HG02970 (cell line): ENCODE measurements around the gene TANGO6.
"Not testable (repeated sequence)": the region's sequence is repeated elsewhere in the genome, so short reads cannot be mapped to it uniquely, and the experiment has no call there.

Experiments used
- ATAC-seq: cut with Tn5 transposase; IDR thresholded peaks from one replicate; pipeline ENCODE4 v1.9.1; 2021; ENCODE audit warnings: mild to moderate bottlenecking, moderate library complexity, moderate number of reproducible peaks; ENCODE audit not compliant: unreplicated experiment, low FRiP score

The TANGO6 gene

DNA sequence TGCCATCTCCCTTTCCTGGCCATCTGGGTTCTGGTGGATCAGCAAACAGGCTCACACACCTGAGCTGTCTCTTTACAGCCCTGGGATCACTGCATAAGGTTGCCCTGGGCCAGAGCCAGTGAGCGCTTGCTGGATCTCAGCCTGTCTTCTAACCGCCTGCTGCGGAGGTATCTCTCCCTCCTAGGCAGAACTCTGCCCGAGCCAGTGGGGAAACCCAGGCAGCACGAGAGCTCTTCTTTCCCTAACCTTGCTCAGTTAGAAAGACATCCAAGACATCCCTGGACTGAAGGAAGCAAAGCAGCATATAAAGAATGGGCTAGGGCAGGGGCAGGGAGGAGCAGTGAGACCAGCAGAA, 268.5 kb downstream of the TANGO6 start:
- ATAC-seq, result no peak

DNA sequence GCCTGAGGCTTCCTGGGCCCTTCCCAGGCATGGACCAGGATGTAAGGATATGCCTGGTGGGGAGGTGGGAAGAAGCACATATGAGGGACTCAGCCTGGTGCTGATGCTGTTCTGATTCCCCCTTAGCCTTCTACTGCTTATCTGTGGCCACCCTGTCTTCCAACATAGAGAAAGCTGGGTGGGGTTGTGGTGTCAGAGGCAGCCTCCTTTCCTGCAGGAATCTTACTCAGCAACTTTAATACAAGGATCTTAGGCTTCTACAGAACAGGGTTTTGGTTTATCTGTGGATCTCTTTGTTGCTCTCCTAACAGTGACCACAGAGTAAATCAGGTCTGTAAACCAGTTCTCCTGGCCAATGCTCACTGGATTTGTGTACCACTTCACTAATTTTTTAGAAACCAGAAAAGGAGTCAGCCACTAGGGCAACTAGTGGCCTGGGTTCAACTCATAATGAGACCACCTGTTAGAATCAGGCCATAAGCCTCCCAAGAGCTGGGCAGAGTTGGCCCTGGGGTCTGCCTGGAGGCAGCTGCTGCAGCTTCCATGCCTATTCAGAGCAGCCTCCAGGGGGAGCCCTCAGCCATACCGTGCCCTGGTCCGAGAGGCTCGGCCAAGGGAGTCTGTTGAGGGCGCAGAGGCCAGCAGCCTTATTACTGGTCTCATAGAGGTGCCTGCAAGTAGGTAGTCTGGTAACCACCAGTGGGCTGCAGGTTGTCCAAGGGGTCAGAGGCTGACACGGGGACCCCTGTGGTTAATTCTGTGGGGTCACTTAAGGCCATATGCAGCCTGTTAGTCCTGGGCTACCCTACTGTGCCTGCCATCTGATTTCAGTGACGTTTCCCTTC, 269.2 kb downstream of the TANGO6 start:
- ATAC-seq, result no peak

DNA sequence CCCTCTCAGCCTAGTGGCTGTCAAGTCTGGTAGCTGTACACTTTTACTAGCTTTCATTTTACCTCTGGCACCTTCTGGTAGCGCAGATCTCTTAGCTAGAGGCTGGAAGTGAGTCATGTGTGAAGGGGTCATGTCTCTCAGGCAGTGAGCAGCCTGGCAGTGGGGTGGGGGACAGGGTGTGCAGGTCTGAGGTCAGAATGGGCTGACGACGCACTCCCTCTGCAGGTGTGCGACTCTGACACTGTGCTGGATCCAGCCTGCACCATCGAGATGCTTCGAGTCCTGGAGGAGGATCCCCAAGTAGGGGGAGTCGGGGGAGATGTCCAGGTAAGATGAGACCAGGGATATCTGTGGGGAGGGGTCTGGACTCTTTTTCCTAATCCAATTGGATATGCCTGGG, 269.9 kb downstream of the TANGO6 start:
- ATAC-seq, result no peak

DNA sequence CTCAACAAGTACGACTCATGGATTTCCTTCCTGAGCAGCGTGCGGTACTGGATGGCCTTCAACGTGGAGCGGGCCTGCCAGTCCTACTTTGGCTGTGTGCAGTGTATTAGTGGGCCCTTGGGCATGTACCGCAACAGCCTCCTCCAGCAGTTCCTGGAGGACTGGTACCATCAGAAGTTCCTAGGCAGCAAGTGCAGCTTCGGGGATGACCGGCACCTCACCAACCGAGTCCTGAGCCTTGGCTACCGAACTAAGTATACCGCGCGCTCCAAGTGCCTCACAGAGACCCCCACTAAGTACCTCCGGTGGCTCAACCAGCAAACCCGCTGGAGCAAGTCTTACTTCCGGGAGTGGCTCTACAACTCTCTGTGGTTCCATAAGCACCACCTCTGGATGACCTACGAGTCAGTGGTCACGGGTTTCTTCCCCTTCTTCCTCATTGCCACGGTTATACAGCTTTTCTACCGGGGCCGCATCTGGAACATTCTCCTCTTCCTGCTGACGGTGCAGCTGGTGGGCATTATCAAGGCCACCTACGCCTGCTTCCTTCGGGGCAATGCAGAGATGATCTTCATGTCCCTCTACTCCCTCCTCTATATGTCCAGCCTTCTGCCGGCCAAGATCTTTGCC, 271.1 kb downstream of the TANGO6 start:
- ATAC-seq, result no peak

DNA sequence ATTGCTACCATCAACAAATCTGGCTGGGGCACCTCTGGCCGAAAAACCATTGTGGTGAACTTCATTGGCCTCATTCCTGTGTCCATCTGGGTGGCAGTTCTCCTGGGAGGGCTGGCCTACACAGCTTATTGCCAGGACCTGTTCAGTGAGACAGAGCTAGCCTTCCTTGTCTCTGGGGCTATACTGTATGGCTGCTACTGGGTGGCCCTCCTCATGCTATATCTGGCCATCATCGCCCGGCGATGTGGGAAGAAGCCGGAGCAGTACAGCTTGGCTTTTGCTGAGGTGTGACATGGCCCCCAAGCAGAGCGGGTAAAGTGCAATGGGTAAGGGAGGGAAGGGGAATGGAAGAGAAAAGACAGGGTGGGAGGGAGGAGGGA, 271.6 kb downstream of the TANGO6 start:
- no peak for ATAC-seq

DNA sequence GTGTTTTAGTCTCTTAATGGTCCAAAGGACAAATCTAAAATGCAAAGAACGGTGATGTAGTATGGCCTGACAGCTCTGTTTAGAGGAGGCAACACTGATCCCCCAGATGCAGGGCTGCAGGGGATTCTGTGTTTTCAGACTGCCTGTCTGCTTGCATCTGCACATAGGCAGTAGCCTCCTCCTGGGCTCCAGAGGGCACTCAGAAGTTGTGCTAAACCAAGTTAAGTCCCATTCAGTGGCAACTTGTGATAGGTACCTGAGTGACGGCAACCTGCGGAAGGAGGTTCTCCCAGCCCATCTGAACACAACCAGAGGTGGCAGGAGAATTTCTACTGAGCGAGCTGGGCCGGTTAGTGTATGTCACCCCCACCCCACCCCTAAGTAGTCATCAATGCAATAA, 272.0 kb downstream of the TANGO6 start:
- ATAC-seq, result no peak

DNA sequence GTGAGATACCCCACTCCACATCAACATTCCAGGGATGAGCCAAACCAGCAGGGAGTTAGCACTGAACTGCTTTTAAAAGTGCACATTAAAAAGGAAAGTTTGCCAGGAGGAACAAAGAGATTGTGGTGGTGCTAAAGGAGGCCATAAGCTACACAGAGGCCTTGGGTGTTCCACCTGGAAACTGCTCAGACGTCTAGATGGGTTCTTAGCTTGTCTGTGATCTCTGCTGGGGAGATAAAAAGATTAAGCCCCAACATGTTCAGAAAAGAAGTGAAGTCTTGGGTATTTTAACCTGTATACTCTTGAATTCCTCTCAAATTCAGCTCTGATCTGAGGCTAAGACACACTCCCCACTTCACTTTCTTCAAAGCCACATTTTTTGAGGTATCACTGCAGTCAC, 272.5 kb downstream of the TANGO6 start:
- no peak for ATAC-seq

DNA sequence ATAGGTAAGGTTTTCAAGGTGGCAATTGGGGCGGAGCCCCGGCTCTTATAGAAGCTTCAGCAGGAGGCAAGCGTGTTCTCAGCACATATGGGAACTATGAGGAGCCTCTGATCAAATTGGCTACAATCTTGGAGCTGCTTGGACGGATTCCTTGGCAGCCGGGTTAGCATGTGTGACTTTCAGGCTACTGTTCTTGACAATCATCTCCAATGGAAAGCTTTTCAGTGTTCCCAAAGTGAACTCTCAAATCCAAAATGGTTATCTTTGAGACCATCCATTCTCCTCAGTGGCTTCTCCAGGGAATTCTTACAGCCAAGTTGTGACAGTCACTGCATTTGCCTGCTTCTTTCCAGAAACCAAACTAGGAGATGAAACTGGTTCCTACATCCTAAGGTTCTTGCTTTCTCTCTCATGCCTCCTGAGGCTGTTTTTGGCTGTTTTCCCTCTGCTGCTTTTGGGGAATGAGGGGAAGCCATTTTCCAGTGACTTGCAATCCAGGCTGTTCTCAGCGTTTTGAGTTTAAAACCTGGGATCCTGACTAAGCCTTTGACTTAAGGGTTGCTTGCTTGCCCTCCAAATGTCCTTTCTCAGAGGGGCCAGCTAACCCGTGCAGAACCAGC, 273.0 kb downstream of the TANGO6 start:
- ATAC-seq, result no peak

DNA sequence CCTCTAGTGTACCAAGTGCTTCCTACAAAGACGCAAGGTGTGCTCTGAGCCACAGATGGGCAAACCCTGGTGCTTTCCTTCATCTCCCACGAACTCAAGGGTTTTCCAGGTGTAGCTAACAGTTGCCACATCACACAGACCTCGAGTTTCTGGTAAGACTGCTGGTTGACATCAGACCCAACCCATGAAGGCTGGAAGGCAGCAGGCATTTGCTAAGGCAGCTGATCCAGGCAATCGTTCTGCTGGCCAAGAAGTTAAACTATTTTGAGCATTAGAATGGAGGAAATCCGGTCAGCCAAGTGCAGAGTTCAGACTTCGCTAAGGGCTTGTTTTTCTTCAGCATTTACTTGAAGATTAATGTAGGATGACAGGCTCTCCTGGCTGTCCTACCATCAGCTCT, 273.6 kb downstream of the TANGO6 start:
- ATAC-seq, result no peak

DNA sequence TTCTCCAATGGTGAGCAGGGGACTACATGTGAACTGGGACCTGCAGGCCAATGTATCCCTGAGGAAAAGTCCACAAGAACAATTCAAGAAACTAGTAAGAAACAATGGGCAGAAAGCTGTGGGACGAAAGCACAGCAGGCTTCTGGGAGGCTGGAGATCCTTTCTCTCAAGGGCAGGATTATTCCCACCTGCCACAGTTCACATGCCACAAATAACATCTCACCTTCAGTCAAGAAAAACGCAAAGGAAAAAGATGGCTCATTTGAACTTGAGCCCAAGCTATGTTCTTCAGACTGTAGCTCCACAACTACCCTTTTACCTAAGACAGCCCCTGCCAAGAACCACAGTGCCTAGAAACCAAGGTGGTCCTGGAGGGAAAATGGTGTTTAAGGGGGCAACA, 275.1 kb downstream of the TANGO6 start:
- no peak for ATAC-seq

DNA sequence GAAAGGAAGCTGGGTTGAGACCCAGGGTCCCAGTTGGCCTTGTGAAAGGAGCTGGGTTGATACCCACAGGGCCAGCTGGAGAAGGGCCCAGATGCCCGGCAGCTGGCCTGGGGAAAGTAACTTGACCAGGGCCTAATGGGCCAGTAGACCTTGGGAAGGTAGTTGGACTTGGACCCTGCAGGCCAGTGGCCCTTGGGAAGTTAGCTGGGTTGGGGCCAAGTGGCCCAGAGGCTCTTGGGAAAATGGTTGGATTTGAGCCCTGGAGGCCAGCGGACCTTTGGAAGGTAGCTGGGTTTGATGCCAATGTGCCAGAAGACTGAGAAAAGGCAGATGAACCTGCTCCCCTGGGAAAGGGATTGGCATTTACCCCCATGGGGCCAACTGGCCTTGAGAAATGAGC, 275.7 kb downstream of the TANGO6 start:
- no peak for ATAC-seq

DNA sequence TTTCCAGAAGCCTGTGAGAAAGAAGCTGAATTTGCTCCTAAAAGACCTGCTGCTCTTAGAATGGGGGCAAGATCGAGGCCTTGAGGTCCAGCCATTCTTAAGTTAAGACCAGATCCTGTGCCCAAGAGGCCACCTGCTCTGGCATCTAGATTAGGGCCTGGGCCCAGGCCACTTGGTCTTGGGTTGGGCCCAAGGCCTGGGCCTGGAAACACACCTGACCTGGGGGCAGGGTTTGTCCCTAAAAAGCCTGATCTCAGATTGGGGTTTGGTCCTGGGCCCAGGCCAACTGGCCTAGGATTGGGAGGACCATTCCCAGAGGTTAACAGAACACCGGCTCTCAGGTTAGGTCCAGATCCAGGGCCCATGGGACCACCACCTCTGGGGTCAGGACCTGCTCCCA, 276.2 kb downstream of the TANGO6 start:
- no peak for ATAC-seq

DNA sequence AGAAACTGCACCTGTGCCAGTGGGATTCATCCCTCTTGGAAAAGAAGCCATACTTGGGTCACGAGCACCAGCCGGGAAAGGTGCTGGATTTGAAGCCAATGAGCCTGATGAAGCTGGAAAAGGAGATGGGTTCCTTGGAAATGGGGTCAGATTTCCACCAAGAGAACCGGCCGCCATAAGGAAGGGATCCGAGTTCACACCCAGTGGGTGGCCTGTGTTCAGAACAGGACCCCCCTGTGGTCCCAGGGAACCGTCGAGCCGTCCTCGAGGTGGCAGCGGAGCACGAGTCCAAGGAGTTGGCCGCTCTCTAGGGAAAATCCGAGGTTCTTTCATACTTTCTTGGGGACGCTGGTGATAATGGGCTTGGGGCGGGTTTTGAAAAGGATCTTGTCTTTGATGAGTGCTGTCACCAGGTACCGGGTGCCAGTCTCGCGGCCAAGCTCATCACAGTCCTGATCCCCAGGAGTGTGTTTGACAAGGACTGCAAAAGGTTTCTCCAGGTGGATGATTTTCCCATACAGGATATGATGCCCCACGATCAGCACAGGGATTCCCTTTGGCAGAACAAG, 276.8 kb downstream of the TANGO6 start:
- no peak for ATAC-seq

DNA sequence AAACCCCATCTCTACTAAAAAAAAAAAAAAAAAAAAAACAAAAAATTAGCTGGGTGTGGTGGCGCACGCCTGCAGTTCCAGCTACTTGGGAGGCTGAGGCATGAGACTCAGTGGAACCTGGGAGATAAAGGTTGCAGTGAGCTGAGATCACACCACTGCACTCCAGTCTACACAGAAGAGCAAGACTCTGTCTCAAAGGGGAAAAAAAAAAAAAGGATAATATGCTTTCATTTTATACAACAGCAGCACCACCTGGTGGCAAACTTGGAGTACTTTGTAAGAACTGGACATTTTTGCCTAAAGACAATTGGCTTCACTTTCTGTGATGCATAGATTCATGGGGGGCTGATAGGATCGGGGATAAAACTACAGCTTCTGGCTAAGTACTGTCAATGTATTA, 280.6 kb downstream of the TANGO6 start:
- ATAC-seq, result no peak

DNA sequence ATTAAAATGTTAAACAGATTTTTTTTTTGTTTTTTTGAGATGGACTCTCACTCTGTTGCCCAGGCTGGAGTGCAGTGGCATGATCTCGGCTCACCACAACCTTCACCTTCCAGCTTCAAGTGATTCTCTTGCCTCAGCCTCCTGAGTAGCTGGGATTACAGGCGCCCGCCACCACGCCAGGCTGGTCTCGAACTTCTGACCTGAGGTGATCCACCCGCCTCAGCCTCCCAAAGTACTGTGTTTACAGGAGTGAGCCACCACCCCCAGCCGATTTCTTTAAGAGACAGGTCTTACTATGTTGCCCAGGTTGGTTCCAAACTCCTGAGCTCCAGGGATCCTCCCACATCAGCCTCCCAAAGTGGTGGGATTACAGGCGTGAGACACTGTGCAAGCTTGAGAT, 281.1 kb downstream of the TANGO6 start:
- not testable (repeated sequence) for ATAC-seq

DNA sequence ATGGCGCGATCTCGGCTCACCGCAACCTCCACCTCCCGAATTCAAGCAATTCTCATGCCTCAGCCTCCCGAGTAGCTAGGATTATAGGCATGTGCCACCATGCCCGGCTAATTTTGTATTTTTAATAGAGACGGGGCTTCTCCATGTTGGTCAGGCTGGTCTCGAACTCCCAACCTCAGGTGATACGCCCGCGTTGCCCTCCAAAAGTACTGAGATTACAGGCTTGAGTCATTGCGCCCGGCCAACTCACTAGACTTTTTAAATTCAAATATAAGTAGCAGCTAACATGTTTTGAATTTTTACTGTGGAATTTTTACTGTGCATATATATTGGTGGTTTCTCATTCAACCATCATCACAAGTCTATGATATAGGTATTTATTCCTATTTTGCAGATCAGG, 281.6 kb downstream of the TANGO6 start:
- ATAC-seq, result not testable (repeated sequence)

DNA sequence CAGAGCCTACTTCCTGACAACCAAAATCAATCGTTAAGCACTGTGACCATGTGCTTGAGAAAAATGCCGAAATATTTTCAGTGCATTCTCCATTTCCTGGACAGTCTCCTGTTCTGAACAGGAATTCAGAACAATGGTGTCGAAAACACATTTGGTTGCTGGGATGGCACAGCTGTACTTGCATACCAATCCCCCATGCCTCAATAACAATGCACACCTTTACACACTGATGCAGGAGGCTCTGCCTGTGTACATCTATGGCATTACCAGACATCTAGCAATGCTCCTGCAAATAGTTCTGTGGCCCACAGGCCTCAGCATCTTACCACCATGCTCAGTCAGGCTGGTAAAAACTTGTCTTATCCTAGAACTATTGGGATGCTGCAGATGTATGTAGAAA, 282.9 kb downstream of the TANGO6 start:
- no peak for ATAC-seq

DNA sequence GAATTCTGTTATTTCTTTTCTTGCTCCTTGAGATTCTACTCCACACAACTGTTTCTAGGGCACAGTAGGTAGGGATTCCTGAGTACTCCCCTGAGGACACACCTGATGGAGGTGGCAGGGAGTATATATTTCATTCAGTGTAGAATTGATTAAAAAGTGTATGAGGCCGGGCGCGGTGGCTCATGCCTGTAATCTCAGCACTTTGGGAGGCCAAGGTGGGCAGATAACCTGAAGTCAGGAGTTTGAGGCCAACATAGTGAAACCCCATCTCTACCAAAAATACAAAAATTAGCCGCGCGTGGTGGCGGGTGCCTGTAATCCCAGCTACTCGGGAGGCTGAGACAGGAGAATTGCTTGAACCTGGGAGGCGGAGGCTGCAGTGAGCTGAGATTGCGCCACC, 283.5 kb downstream of the TANGO6 start:
- not testable (repeated sequence) for ATAC-seq

DNA sequence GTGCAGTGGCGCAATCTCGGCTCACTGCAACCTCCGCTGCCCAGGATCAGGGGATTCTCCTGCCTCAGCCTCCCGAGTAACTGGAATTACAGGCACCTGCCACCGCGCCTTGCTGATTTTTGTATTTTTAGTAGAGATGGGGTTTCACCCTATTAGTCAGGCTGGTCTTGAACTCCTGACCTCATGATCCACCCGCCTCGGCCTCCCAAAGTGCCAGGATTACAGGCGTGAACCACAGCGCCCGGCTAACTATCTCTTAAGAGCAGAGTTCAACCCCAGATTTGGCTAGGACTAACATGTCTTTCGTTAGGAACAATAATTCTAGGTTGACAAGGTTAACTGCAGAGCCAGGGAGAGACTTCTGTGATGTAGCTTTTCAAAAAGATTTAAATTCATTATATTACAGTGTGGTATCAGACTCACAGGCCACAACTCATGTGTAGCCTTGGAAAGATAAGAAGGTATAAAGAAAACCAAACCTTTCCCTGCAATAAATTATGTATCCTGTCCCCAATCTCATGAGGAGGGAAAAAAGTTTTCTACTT, 284.7 kb downstream of the TANGO6 start:
- no peak for ATAC-seq

DNA sequence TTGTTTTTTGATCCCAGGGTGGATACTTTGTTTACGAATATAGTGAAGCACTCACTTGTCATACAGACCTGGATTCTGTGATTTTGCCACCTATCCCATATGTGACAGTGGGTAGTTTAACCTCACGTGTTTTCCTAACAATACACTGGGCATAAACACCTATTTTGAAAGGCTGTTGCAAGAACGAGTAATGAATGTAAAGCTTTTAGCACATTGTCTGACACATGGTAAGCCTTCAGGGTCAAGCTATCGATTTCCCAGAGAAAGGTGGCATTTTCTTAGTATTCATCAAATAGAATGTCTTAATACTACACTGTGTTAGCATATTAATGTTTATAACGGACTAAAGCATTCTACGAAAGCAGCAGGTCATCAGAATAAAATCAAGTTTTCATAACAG, 287.1 kb downstream of the TANGO6 start:
- ATAC-seq, result no peak

DNA sequence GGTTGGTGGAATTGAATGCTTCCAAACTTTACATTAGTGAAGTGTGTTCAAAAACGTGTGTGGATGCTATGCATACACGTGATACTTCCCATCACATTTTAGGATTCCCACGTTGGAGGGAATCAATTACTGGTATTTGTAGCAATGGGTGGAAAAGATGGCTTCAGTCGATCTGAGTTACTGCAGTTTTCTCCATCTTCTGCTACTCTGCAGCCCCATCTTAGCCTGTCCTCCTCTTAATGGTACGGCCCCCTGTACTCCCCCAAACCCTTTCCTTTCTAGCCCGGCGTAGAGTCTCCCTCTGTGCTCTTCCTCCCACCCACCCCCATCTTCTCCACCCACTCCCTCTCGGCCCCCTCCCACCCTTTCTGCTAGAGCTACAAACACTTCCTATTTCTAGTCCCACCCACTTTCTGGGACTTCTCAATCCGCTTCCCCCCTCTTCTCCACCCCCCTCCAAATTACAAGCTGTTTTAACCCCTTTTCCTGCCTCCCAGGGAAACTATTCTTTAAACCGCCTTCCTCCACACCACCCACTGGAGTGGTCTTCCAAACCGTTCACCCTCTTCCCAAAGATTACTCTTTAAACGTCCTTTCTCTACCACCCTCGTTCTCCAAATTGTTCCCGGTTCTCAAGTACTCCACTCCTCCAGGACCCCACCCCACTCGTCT, 288.0 kb downstream of the TANGO6 start:
- no peak for ATAC-seq
